Stimulated activated CD8-positive, alpha-beta memory T cell treated with anti-CD3 and anti-CD28 coated beads, Interleukin-15, amount 100 ng/mL, for 4 hours (primary cell): ENCODE results near the gene REXO1.
"Not testable (repeated sequence)": the region's sequence is repeated elsewhere in the genome, so short reads cannot be mapped to it uniquely, and the experiment has no call there.

Source experiments
- DNase-seq, 2 donors: peaks; one replicate each; pipeline ENCODE4 v3.0.0-alpha.2; 2020; ENCODE audit warnings: low read depth in 2 of 2

The REXO1 gene

DNA sequence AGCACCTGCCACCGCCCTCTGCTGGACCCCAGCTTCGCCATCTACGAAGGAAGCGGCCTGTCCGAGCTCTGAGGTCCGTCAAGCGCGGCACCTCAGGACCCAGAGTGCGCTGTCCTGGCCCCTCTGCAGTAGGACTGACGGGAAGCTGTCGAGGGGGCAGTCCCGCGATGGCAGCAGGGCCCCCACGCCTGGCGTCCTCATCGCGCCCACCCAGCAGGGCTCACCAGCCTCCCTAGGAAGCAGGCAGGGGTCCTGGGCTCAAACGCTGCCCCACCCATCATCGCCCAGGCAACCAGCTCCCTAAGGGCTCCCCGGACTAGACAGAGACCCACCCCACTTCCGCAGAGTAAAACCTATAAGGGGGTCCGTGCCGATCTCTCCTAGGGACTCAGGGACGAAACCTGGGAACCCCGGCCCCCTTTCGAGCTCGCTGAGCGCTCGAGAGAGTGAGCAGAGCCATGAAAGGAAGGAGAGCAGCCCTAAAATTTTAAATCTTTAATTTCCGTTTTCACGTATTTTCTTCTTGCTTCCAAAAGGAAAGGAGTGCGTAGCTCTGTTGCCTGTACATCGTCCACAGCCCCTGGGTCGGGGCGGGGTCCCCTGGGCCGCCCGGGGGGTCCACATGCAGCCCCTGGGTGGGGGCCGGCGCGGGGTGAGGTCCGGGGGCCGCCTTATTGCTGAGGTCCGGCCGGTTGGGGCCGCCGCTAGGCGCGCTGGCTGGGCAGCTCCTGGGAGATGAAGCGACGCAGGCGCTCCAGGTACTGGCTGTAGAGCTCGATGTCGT is 28.4 kb upstream of the REXO1 start:
- DNase-seq = not testable (repeated sequence)

DNA sequence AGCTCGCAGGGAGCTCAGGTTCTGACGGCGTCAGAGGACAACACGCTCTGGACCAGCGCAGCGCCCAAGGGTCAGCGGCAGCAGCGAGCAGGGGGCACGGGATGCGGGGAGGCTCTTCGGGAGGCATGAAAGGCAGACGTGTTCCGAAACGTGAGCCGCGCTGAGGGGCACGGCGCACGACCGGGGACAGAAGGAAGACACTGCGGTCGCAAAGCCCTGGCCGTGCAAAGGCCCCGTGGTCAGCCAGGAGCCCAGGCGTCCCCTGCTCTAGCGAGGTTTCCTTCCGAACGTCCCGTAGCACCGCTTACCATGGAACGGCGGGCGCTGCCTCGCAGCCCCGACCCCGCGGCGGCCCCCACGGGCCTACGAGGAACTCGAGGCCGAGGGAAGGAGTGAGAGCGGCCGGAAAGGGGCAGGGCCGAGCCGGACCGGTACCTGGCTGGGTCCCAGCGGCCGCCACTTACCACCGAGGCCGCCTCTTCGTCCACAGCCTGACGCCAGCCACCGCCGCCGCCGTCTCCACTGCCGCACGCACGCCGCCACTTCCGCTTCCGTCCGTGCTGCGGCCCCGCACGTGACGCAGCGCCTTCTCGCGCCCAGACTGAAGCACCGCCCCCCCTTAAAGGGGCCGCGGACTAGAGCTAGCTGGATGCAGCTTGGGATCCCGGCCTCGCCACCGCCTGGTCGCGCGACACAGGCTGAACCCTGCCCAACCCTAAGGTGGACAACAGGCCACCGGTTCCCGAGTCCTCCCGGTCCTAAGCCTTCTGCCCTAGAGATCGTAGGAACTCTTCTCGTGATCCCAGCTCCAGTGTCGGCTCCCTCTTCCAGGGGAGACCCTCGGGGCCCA is 27.6 kb upstream of the REXO1 start:
- peak; percentile 69 to 77 for DNase-seq

DNA sequence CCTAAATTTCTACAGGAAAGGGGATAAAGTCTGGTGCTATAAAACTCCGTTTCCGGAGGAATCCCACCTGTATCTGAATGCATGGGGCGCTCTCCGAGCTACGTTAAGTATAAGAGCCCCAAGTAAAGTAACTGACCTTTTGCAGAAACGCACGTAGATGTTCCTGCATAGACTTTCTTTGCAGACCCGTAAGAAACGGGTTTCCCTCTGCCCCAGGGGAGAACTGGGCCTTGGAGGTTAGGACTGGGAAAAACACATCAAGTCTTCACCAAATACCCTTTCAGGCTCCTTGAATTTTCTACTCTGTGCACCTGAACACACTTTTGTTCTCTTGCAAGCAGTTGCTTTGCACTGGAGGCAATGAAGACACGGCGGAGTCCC is 27.0 kb upstream of the REXO1 start:
- not testable (repeated sequence) for DNase-seq

DNA sequence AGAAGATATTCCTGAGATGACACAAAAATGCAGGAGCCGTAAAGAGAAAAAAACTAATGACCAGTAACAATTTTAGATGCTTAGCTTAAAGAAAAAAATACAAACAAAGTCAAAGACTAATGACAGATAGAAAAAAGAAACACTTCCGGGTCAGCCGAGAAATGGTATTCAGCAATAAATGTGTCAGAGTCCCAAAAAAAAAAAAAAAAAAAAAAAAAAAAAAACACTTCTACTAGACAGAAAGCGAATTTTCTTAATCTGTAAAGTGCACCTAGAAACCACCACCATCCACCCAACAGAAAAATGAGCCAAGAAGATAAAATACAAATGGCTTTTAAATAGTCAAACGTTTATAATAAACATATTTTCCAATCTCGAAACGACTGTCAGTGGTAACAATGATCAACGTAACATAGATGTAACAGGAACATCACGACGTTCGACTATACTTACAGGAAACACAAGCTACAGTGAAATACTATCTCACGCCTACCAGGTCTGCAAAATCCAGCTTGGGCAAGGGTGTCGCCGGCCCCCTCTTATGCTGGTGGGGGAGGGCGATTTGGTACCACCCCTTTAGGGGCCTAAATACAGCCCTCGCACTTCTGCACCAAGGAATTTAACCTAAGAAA is 26.4 kb upstream of the REXO1 start:
- no peak for DNase-seq

GRCh38 chr19:1873524-1874473 is 25.5 kb upstream of the REXO1 start:
- no peak for DNase-seq

GRCh38 chr19:1872807-1873523 is 24.7 kb upstream of the REXO1 start:
- DNase-seq = no peak

DNA sequence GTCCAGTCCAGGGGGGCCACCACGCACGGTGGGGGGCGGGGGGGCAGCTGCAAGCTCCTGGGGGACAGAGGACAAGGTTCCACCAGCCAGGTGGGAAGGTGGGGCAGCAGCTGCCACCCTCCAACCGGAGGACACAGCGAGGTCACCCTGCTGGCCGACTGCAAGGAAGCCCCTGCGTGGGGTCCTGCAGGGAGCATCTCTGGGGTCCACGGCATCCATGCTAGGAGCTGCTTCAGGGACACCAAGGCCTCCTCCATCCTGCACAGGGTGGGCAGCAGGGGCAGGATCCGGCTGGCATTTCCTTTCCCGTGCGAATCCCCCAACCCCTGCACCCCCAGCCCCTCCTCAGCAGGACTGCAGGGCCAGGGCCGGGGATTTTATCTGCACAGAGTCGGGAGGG is 23.3 kb upstream of the REXO1 start:
- DNase-seq = no peak

GRCh38 chr19:1871140-1871597 is 22.9 kb upstream of the REXO1 start:
- DNase-seq = no peak

- DNase-seq = no peak
Measured at GRCh38 chr19:1868971-1869370, 20.7 kb upstream of the REXO1 start.

- DNase-seq = no peak
Measured at GRCh38 chr19:1867349-1867724, 19.1 kb upstream of the REXO1 start.

GRCh38 chr19:1866693-1867348 is 18.5 kb upstream of the REXO1 start:
- no peak for DNase-seq

DNA sequence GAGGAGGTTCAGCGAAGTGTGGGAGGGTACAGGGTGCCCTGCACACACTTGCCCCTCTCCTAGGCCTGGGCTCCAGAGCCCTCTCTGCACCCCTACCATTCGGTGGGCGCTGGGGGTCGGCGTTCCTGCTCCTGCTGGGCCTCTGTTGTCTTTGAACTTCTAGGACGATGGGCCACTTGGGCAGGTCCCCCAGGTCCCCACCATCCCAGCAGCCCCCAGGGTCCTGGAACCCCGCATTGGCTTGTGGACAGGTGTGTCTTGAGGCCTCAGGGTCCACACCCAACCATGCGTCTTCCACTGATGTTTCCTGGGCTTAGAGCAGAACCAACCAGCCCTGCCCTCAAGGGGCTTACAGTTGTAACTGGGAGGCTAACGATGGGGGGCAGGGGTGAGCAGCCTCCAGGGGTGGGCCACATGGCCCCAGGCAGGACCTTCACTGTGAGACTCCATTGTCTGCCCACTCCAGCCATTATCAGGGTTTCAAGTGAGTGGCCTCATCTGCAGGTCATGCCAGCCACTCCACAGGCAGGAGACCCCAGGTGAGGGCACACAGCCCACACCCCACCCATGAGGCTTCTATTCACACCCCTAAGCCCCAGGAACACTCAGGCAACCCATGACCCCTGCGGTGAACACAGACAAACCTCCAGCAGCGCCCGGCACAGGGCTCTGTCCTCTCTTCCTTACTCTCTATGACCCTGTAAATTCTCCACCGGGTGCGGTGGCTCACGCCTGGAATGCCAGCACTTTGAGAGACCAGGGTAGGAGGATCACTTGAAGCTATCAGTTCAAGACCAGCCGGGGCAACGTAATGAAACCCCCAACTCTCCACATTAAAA is 17.1 kb upstream of the REXO1 start:
- DNase-seq = no peak

DNA sequence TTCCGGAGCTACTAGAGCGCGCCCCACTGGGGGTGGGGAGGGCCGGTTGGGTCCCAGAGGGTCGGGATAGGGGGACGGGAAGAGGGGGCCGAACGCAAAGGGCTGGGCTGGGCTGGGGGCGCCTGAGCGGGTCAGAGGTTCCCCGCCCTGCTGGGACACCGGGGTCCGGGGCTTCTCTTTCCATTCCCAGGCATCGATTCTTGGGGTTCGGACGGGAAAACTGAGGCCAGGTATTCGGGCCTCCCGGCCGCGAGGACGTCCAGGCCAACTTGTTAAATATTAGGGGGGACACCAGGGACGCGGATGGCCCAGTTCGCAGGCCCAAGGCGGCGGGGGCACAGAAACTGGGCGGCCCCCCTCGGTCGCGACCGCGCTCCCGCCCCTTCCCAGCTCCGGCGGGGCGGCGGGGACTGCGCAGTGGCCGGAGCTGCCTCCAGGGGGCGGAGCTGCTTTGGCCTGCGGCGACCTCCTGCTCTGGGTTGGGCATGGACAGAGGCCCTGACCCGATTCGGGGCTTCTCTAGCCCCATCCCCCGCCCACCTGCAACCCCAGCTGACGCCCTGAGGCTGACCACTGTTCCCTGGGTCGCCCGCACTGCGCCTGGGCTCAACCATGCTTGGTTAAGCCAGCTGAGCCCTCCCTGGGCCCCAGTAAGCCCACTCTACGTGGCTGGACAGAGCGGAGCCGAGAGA is 16.3 kb upstream of the REXO1 start:
- DNase-seq = peak in 1 of 2 donors; percentile 36

DNA sequence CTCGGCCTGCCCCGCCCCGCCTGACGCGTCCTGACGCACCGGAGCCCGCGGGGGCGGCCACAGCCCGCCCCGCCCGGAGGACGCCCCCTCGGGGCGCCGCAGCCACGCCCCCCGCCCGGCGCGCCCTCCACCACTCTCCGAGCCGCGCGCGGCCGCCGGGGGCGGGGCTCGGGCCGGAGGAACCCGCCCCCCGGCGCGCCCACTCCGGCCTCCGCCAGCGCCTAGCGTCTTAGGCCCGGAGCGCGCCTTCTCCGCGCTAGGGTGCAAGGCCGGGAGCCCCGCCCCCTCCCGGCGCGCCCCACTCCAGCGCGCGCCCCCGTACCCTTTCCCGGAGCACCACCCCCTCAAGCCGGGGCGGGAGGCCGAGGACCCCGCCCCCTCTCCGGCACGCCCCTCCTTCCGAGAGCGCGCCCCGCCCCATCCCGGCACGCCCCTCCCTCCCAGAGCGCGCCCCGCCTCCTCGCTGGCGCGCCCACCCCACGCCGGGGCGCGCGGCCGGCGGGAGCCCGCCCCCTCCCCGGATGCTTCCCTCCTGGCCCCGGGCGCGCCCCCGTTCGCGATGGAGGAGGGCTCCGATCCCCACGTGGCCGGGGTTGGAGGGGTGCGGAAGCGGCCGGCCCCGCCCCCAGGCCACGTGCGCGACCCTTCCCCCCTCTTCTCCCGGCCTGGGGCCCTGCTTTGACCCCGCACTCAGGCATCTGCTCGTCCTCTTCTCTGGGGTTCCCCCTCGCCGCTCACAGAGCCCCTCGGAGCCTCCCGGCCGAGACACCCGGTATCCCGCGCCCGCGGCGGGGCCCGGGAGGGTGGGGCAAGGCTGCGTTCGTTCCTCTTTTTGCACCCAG is 15.6 kb upstream of the REXO1 start:
- DNase-seq = peak; percentile 89 to 91

GRCh38 chr19:1863328-1863637 is 15.0 kb upstream of the REXO1 start, which contains the start of gene KLF16:
Gene KLF16, minus strand, starts transcription at chr19:1863579. Its CDS starts 82 bp downstream, at chr19:1863497.
- DNase-seq = no peak

GRCh38 chr19:1862424-1863327 is 14.4 kb upstream of the REXO1 start:
- DNase-seq = peak in 1 of 2 donors; percentile 38

DNA sequence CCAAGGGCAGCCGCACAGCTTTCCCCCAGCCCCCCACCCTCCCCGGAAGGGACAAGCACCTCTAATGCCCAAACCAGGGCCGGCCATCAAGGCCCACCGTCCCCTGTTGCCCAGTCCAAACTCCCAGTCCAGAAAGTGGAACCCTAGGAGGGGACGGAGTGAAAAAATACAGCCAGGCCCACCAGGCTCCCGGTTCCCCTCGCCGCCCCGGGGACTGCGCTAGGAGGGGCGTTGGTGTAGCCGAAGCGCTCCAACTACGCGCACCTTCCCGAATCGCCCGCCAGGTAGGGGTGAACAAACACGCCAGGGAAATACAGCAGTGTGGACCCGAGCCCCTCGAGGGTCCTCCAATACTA is 13.8 kb upstream of the REXO1 start:
- no peak for DNase-seq
